ENCODE data around the gene C10orf105.

C10orf105 gene

GRCh38 chr10:71671994-71672946, 47.3 kb downstream of the C10orf105 start:
- Histone ChIP-seq H3K36me3 (no peaks in the 10 kb centered on the region), H3K27ac (no peak overlapping the region), H3K27me3 (0 out of 2 replicates have a peak, but pooled peaks cover 3% of the 10 kb centered on the region), H3K9ac (no peak overlapping the region), H3K9me3 (no peaks in the 10 kb centered on the region), H3K4me2 (no peak overlapping the region), H3K4me1 (peaks cover 15% of the 10 kb centered on the region), H4K20me1 (no peaks in the 10 kb centered on the region), H3K4me3 (no peak overlapping the region)
- TF ChIP-seq Cebpa-rat (IDR thresholded peaks at IDR 0.05): no peak

- H3K4me2 ChIP-seq: peak overlapping the region; percentile 76
- no peak overlapping the region for H3K4me3 ChIP-seq
- no peaks in the 10 kb centered on the region for H3K9me3 ChIP-seq
- H3K4me1 ChIP-seq: peaks cover 34% of the 10 kb centered on the region
- 0 out of 2 replicates have a peak, but pooled peaks cover 14% of the 10 kb centered on the region for H4K20me1 ChIP-seq
- H3K9ac ChIP-seq: no peak overlapping the region
- H3K27me3 ChIP-seq: peaks cover 23% of the 10 kb centered on the region
- no peak for TF ChIP-seq Cebpa-rat (IDR thresholded peaks at IDR 0.05)
- no peak overlapping the region for H3K27ac ChIP-seq
- no peaks in the 10 kb centered on the region for H3K36me3 ChIP-seq
Observed at GRCh38 chr10:71667387-71667752, 52.2 kb downstream of the C10orf105 start.

GRCh38 chr10:71666639-71667386, 52.8 kb downstream of the C10orf105 start:
- H3K4me2 ChIP-seq: peak overlapping the region; percentile 76
- H3K36me3 ChIP-seq: no peaks in the 10 kb centered on the region
- H4K20me1 ChIP-seq: 0 out of 2 replicates have a peak, but pooled peaks cover 14% of the 10 kb centered on the region
- H3K27ac ChIP-seq: no peak overlapping the region
- peaks cover 34% of the 10 kb centered on the region for H3K4me1 ChIP-seq
- H3K27me3 ChIP-seq: peaks cover 23% of the 10 kb centered on the region
- H3K9me3 ChIP-seq: no peaks in the 10 kb centered on the region
- no peak for TF ChIP-seq Cebpa-rat (IDR thresholded peaks at IDR 0.05)
- no peak overlapping the region for H3K9ac ChIP-seq
- H3K4me3 ChIP-seq: no peak overlapping the region

GRCh38 chr10:71665456-71665855, 54.1 kb downstream of the C10orf105 start:
- TF ChIP-seq Cebpa-rat (IDR thresholded peaks at IDR 0.05): no peak
- H3K27me3 ChIP-seq: peaks cover 23% of the 10 kb centered on the region
- no peak overlapping the region for H3K27ac ChIP-seq
- peaks cover 34% of the 10 kb centered on the region for H3K4me1 ChIP-seq
- H4K20me1 ChIP-seq: 0 out of 2 replicates have a peak, but pooled peaks cover 14% of the 10 kb centered on the region
- peak overlapping the region; percentile 76; the same call in 1 of the 2 replicates for H3K4me2 ChIP-seq
- H3K4me3 ChIP-seq: no peak overlapping the region
- H3K9me3 ChIP-seq: no peaks in the 10 kb centered on the region
- H3K9ac ChIP-seq: no peak overlapping the region
- H3K36me3 ChIP-seq: no peaks in the 10 kb centered on the region

GRCh38 chr10:71664585-71664984, 55.0 kb downstream of the C10orf105 start:
- Histone ChIP-seq H3K4me3 (no peak overlapping the region), H3K36me3 (no peaks in the 10 kb centered on the region), H3K4me2 (no peak overlapping the region), H4K20me1 (0 out of 2 replicates have a peak, but pooled peaks cover 14% of the 10 kb centered on the region), H3K9ac (no peak overlapping the region), H3K9me3 (no peaks in the 10 kb centered on the region), H3K27me3 (peaks cover 23% of the 10 kb centered on the region), H3K4me1 (peaks cover 34% of the 10 kb centered on the region), H3K27ac (no peak overlapping the region)
- TF ChIP-seq Cebpa-rat (IDR thresholded peaks at IDR 0.05): no peak

- no peak for TF ChIP-seq Cebpa-rat (IDR thresholded peaks at IDR 0.05)
- no peaks in the 10 kb centered on the region for H3K9me3 ChIP-seq
- peaks cover 34% of the 10 kb centered on the region for H3K4me1 ChIP-seq
- H3K27ac ChIP-seq: no peak overlapping the region
- H3K27me3 ChIP-seq: peaks cover 30% of the 10 kb centered on the region
- no peak overlapping the region for H3K9ac ChIP-seq
- H4K20me1 ChIP-seq: 0 out of 2 replicates have a peak, but pooled peaks cover 14% of the 10 kb centered on the region
- H3K4me2 ChIP-seq: no peak overlapping the region
- no peaks in the 10 kb centered on the region for H3K36me3 ChIP-seq
- no peak overlapping the region for H3K4me3 ChIP-seq
Observed at GRCh38 chr10:71663311-71663710, 56.3 kb downstream of the C10orf105 start.

GRCh38 chr10:71661779-71662336, 57.7 kb downstream of the C10orf105 start:
- TF ChIP-seq Cebpa-rat (IDR thresholded peaks at IDR 0.05): no peak
- H3K4me1 ChIP-seq: peaks cover 26% of the 10 kb centered on the region

More at GRCh38 chr10:71661779-71662336, 57.7 kb downstream of the C10orf105 start:
- Histone ChIP-seq H3K9me3 (no peaks in the 10 kb centered on the region), H3K4me3 (no peak overlapping the region), H3K36me3 (no peaks in the 10 kb centered on the region), H3K27me3 (peaks cover 33% of the 10 kb centered on the region), H3K9ac (no peak overlapping the region), H3K4me2 (no peak overlapping the region), H4K20me1 (0 out of 2 replicates have a peak, but pooled peaks cover 11% of the 10 kb centered on the region), H3K27ac (no peak overlapping the region)

All from BLaER1 (cell line).